IMR-90 (cell line): Measurements from ENCODE around the gene KCNQ1. TPM values are rescaled to one million over a fixed set of nuclear protein-coding genes. Genes with fewer than 3 reads are reported as not detected.

Experiments
- ATAC-seq: fragments of 200-7000 bp; cut with Tn5 transposase; 2 replicates; pipeline ENCODE4 v1.9.1; 2020; ENCODE audit warnings: low read depth, mild to moderate bottlenecking, moderate library complexity
- BruUV-seq: library from RNA; stranded (reverse); fragments of 400-500 nt; replicated peaks from 2 replicates; lab custom pipeline; 2021; lab: Mats Ljungman, UMichigan
- CTCF ChIA-PET: fragments of 300-600 bp; formaldehyde crosslinking; extraction: SDS; loops from one replicate; lab custom pipeline; 2021; ENCODE audit warnings: antibody characterized with exemption; lab: Yijun Ruan, JAX
- POLR2A ChIA-PET: fragments of 300-600 bp; sonication (Branson Sonifier 250); formaldehyde crosslinking; loops from one replicate; lab custom pipeline; 2022; ENCODE audit warnings: antibody characterized with exemption; ENCODE audit not compliant: unreplicated experiment; lab: Charles Lee
- DNase-seq: peaks from one replicate; pipeline ENCODE4 v3.0.0; 2013
- H2AFZ ChIP-seq: replicated peaks from 2 replicates; pipeline ENCODE3; 2013; ENCODE audit warnings: low read length, mild to moderate bottlenecking; ENCODE audit not compliant: poor library complexity
- H2AK5ac ChIP-seq: 2 replicates; pipeline ENCODE4 v1.6.1; 2013; ENCODE audit warnings: low read depth, low read length, inconsistent platforms
- H2AK9ac ChIP-seq: replicated peaks from 2 replicates; pipeline ENCODE3; 2013; ENCODE audit warnings: mild to moderate bottlenecking, low read depth, low read length, moderate library complexity; ENCODE audit not compliant: poor library complexity
- H2BK120ac ChIP-seq: 2 replicates; pipeline ENCODE4 v1.6.1; 2013; ENCODE audit warnings: low read depth, low read length, inconsistent platforms
- H2BK15ac ChIP-seq: 3 replicates; pipeline ENCODE4 v1.6.1; 2013; ENCODE audit warnings: low read depth, low read length, inconsistent platforms
- H2BK20ac ChIP-seq: 2 replicates; pipeline ENCODE4 v1.6.1; 2013; ENCODE audit warnings: low read depth, mild to moderate bottlenecking, inconsistent platforms, low read length, moderate library complexity
- H2BK5ac ChIP-seq: 2 replicates; pipeline ENCODE4 v1.6.1; 2013; ENCODE audit warnings: mild to moderate bottlenecking, low read depth, low read length, inconsistent platforms; ENCODE audit not compliant: poor library complexity, severe bottlenecking
- H3K14ac ChIP-seq: replicated peaks from 2 replicates; pipeline ENCODE4 v1.6.1; 2013; ENCODE audit warnings: low read depth, low read length, inconsistent platforms
- H3K18ac ChIP-seq: 2 replicates; pipeline ENCODE4 v1.6.1; 2013; ENCODE audit warnings: low read depth, low read length, control low read depth
- H3K23ac ChIP-seq: 2 replicates; pipeline ENCODE4 v1.6.1; 2013; ENCODE audit warnings: low read depth, low read length, inconsistent platforms
- H3K27ac ChIP-seq: 2 replicates; pipeline ENCODE4 v1.5.1; 2013; ENCODE audit warnings: mild to moderate bottlenecking, control low read depth, low read length; ENCODE audit not compliant: insufficient read depth
- H3K27me3 ChIP-seq: 2 replicates; pipeline ENCODE4 v1.6.1; 2013; ENCODE audit warnings: low read length; ENCODE audit not compliant: control insufficient read depth, insufficient read depth
- H3K36me3 ChIP-seq: 2 replicates; pipeline ENCODE4 v1.6.1; 2013; ENCODE audit warnings: low read length, mixed read lengths; ENCODE audit not compliant: control insufficient read depth, insufficient read depth
- H3K4ac ChIP-seq: 2 replicates; pipeline ENCODE4 v1.6.1; 2013; ENCODE audit warnings: low read depth, low read length, inconsistent platforms
- H3K4me1 ChIP-seq: 2 replicates; pipeline ENCODE4 v1.6.1; 2013; ENCODE audit warnings: low read length, mixed read lengths; ENCODE audit not compliant: control insufficient read depth, insufficient read depth
- H3K4me2 ChIP-seq: 2 replicates; pipeline ENCODE4 v1.6.1; 2013; ENCODE audit warnings: low read depth, mild to moderate bottlenecking, control low read depth, low read length, moderate library complexity
- H3K4me3 ChIP-seq: 2 replicates; pipeline ENCODE4 v1.5.1; 2013; ENCODE audit warnings: low read depth, mild to moderate bottlenecking, control low read depth, low read length, moderate library complexity; ENCODE audit not compliant: insufficient read depth
- H3K56ac ChIP-seq: 2 replicates; pipeline ENCODE4 v1.6.1; 2013; ENCODE audit warnings: low read length, inconsistent platforms; ENCODE audit not compliant: insufficient read depth; ENCODE audit errors: extremely low read depth
- H3K79me1 ChIP-seq, 2 experiments: 2 replicates each; pipeline ENCODE4 v1.6.1; 2013; ENCODE audit warnings: low read length in 2 of 2, inconsistent platforms in 1 of 2, low read depth in 1 of 2
- H3K9ac ChIP-seq: 2 replicates; pipeline ENCODE4 v1.6.1; 2013; ENCODE audit warnings: low read depth, low read length, control low read depth
- H3K9me1 ChIP-seq: 2 replicates; pipeline ENCODE4 v1.6.1; 2013; ENCODE audit warnings: low read length, inconsistent platforms; ENCODE audit not compliant: insufficient read depth
- H3K9me3 ChIP-seq: 2 replicates; pipeline ENCODE4 v1.6.1; 2013; ENCODE audit warnings: low read length; ENCODE audit not compliant: control insufficient read depth, insufficient read depth
- H4K20me1 ChIP-seq: 2 replicates; pipeline ENCODE4 v1.6.1; 2013; ENCODE audit warnings: low read length, inconsistent platforms; ENCODE audit not compliant: insufficient read depth
- H4K5ac ChIP-seq: 2 replicates; pipeline ENCODE4 v1.6.1; 2013; ENCODE audit warnings: mild to moderate bottlenecking, low read depth, low read length, control low read depth
- H4K8ac ChIP-seq, 2 experiments: 2 replicates each; pipeline ENCODE4 v1.6.1; 2013; ENCODE audit warnings: low read depth in 2 of 2, low read length in 2 of 2, control low read depth in 1 of 2, inconsistent platforms in 1 of 2
- H4K91ac ChIP-seq: 2 replicates; pipeline ENCODE4 v1.6.1; 2013; ENCODE audit warnings: low read depth, low read length, inconsistent platforms; ENCODE audit not compliant: insufficient read depth
- FOS ChIP-seq: fragments of 150-350 bp; IDR thresholded peaks from 2 replicates; pipeline ENCODE4 v1.6.1; 2016; ENCODE audit warnings: low read depth, low read length
- RAD21 ChIP-seq: IDR thresholded peaks from 2 replicates; pipeline ENCODE4 v1.6.1; 2012; ENCODE audit warnings: low read length, improper control_type of control experiment
- RCOR1 ChIP-seq: IDR thresholded peaks from 2 replicates; pipeline ENCODE4 v1.6.1; 2012; ENCODE audit warnings: mild to moderate bottlenecking, low read length, improper control_type of control experiment; ENCODE audit not compliant: insufficient replicate concordance
- RFX5 ChIP-seq: IDR thresholded peaks from 2 replicates; pipeline ENCODE4 v1.8.0; 2012; ENCODE audit warnings: low read depth, mild to moderate bottlenecking, low read length, moderate library complexity
- SMC3 ChIP-seq: fragments of 150-350 bp; IDR thresholded peaks from 2 replicates; pipeline ENCODE4 v1.6.1; 2016; ENCODE audit warnings: low read depth, mild to moderate bottlenecking, antibody characterized with exemption, low read length, moderate library complexity
- WGBS, 2 experiments: methylation state at CpG; one replicate each; pipeline versions ENCODE4 v1.1.5 to v1.1.7; 2013; ENCODE audit warnings: missing lambda C conversion rate in 2 of 2; ENCODE audit not compliant: insufficient read length in 1 of 2; ENCODE audit errors: extremely low coverage in 2 of 2; 5-methylcytosine and 5-hydroxymethylcytosine counted together
- dilution Hi-C: fragments of 300-500 bp; cut with HindIII; formaldehyde crosslinking; loops from one replicate; pipeline ENCODE4 v1.14.3; 2018; ENCODE audit warnings: low sequenced_read_pairs; ENCODE audit not compliant: unreplicated experiment
- in situ Hi-C: fragments of 300-500 bp; cut with MboI; formaldehyde crosslinking; loops from 3 replicates; pipeline ENCODE4 v1.14.3; 2019; ENCODE audit warnings: low sequenced_read_pairs, inconsistent platforms, mixed read lengths
- intact Hi-C: fragments of 100-400 bp; cut with micrococcal nuclease; formaldehyde crosslinking; loops from 2 replicates; pipeline ENCODE4 v1.10.0; 2022
- polyA plus RNA-seq, 3 experiments: library from polyadenylated mRNA; depleted of rRNA; stranded (reverse); fragments of >200 nt; gene quantifications; 2 replicates each; pipeline ENCODE4 v1.2.3, GENCODE V29; 2012; ENCODE audit warnings: low replicate concordance in 1 of 3
- total RNA-seq: library from RNA; depleted of rRNA; stranded (reverse); fragments of >200 nt; gene quantifications from 2 replicates; pipeline ENCODE4 v1.2.3, GENCODE V29; 2012
- TF ChIP-seq, protein P1 (sequence below): conservative IDR thresholded peaks from 2 replicates; pipeline ENCODE4 v1.5.1; 2012; ENCODE audit warnings: mild to moderate bottlenecking, low read depth, low read length, improper control_type of control experiment

The KCNQ1 gene
- total and polyA plus RNA-seq, 2 of the 4 experiments (the other 2 are of a cell fraction), result 0.07 TPM; not detected in 1

DNA sequence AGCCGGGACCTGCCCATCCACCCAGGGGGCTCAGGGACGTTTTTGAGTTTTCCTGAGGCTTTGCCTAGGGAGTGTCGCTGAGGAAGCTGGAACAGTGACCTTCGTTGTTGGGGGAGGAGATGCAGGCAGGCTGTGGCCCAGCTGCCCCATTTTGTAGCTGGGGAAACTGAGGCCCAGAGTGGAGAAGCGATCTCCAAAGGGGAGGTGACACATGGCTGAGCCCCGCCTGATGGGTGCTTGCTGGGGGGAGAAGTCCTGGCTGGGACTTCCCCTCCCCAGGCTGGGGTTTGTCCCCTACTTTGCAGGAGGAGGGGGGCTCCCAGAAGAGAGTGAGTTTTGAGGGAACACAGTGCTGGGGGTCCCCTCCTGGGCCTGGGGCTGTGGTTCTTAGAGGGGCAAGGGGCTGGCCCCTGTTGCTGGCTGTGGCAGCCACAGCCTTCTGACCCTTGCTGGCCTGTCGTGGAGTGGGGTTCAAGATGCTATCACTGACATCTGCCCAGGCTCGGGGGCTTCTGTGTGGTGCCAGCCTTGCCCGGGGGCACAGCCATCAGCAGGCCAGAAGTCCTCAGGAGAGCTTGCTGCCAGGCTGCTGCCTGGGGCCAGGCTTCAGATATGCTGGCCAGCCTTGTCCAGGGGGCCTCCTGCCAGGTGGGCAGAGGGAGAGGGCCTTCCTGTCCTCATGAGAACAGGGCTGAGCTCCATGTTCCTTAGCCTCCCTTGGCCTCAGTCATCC is 21.4 kb downstream of the KCNQ1 start:
- ChIA-PET POLR2A (interaction anchor here (0.5 kb wide), 2 partner anchors 37 to 458 kb away, joined by 3 to 10 read pairs; no protein-coding TSS in a partner anchor), CTCF (no interaction called here)
- Histone ChIP-seq H3K36me3 (no peaks in the 10 kb centered on the region), H4K20me1 (no peaks in the 10 kb centered on the region), H3K9ac (no peak overlapping the region), H2AK9ac (no peak overlapping the region), H2BK15ac (no peak overlapping the region), H3K14ac (no peak overlapping the region), H4K8ac (no peak overlapping the region), H3K27ac (no peak overlapping the region), H2AFZ (no peak overlapping the region), H3K4me1 (no peaks in the 10 kb centered on the region), H3K9me3 (peaks cover 3% of the 10 kb centered on the region; the same call in 1 of the 2 replicates), H3K9me1 (no peaks in the 10 kb centered on the region), H4K5ac (no peak overlapping the region), H4K91ac (no peak overlapping the region), H3K56ac (no peak overlapping the region), H3K18ac (no peak overlapping the region), H3K27me3 (peaks cover 38% of the 10 kb centered on the region), H3K4me2 (no peak overlapping the region), H3K4me3 (no peak overlapping the region), H3K79me1 (no peaks in the 10 kb centered on the region), H3K23ac (no peak overlapping the region), H2AK5ac (no peak overlapping the region), H3K4ac (no peak overlapping the region), H2BK20ac (no peak overlapping the region), H2BK120ac (no peak overlapping the region), H2BK5ac (no peak overlapping the region)
- intact Hi-C loops (no loop called here), in situ Hi-C loops (no loop called here), dilution Hi-C loops (no loop called here)
- DNase-seq (no peak), ATAC-seq (no peak)
- TF ChIP-seq RFX5 (no peak), RAD21 (no peak), SMC3 (no peak), FOS (no peak), RCOR1 (no peak)
- TF ChIP-seq, protein P1, sequence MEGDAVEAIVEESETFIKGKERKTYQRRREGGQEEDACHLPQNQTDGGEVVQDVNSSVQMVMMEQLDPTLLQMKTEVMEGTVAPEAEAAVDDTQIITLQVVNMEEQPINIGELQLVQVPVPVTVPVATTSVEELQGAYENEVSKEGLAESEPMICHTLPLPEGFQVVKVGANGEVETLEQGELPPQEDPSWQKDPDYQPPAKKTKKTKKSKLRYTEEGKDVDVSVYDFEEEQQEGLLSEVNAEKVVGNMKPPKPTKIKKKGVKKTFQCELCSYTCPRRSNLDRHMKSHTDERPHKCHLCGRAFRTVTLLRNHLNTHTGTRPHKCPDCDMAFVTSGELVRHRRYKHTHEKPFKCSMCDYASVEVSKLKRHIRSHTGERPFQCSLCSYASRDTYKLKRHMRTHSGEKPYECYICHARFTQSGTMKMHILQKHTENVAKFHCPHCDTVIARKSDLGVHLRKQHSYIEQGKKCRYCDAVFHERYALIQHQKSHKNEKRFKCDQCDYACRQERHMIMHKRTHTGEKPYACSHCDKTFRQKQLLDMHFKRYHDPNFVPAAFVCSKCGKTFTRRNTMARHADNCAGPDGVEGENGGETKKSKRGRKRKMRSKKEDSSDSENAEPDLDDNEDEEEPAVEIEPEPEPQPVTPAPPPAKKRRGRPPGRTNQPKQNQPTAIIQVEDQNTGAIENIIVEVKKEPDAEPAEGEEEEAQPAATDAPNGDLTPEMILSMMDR, result no peak
- 20% methylated on average over 1 of the region's 9 CpGs; no CpG with 5 or more reads in 1 of the 2 experiments for WGBS, 2 experiments
- BruUV-seq, result no TSS peak
